ENCODE results near the gene AGTPBP1. TPM values are rescaled to one million over a fixed set of nuclear protein-coding genes. Genes with fewer than 3 reads are reported as not detected.

AGTPBP1 gene
- total and polyA plus RNA-seq, 9 of the 15 experiments (the other 6 are each of a cell fraction or from before 2014, with no cell fraction given), result 1.4 to 7.9 (median 4.6) TPM

- TF ChIP-seq SIRT6 (IDR thresholded peaks at IDR 0.05; ENCODE audit: low read depth, low read length), result no peak
- TF ChIP-seq CTCFL (IDR thresholded peaks at IDR 0.05; ENCODE audit: borderline replicate concordance, insufficient read depth, low read depth, low read length, poor library complexity, severe bottlenecking), result no peak
- TF ChIP-seq E2F8 (IDR thresholded peaks at IDR 0.05; ENCODE audit: low read depth, partially characterized antibody), result no peak
- TF ChIP-seq EP400 (IDR thresholded peaks at IDR 0.05), result no peak
- no peak for TF ChIP-seq LEF1 (IDR thresholded peaks at IDR 0.05)
- TF ChIP-seq ZNF133 (CRISPR knock-in tag; IDR thresholded peaks at IDR 0.05), result no peak
- no peak for TF ChIP-seq ZNF212 (CRISPR knock-in tag; IDR thresholded peaks at IDR 0.05)
- no peak for TF ChIP-seq SMAD3 (CRISPR knock-in tag; conservative IDR thresholded peaks at IDR 0.05)
- no peak for TF ChIP-seq TFE3 (CRISPR knock-in tag; IDR thresholded peaks at IDR 0.05)
- TF ChIP-seq TCF7 (IDR thresholded peaks at IDR 0.05; ENCODE audit: borderline replicate concordance), result no peak
- TF ChIP-seq CBX3 (IDR thresholded peaks at IDR 0.05; ENCODE audit: borderline replicate concordance in 1 of 2, low read length in 2 of 2), result no peak
- TF ChIP-seq ETS1 (conservative IDR thresholded peaks at IDR 0.05; ENCODE audit: control insufficient read depth, low read depth, low read length), result no peak
- TF ChIP-seq TAF9B (IDR thresholded peaks at IDR 0.05; ENCODE audit: partially characterized antibody), result no peak
- TF ChIP-seq DIDO1 (tag; IDR thresholded peaks at IDR 0.05; ENCODE audit: low read depth), result no peak
- no peak for TF ChIP-seq STAT5A (IDR thresholded peaks at IDR 0.05; ENCODE audit: borderline replicate concordance, low read length)
- no peak for TF ChIP-seq ETV6 (IDR thresholded peaks at IDR 0.05; ENCODE audit: borderline replicate concordance in 1 of 2, low read depth in 2 of 2, low read length in 1 of 2)
- no peak for TF ChIP-seq ETV6 (CRISPR knock-in tag; IDR thresholded peaks at IDR 0.05; ENCODE audit: borderline replicate concordance)
- TF ChIP-seq ZNF586 (CRISPR knock-in tag; conservative IDR thresholded peaks at IDR 0.05), result no peak
- no peak for TF ChIP-seq LCOR (CRISPR knock-in tag; IDR thresholded peaks at IDR 0.05)
- TF ChIP-seq PHF8 (IDR thresholded peaks at IDR 0.05; ENCODE audit: borderline replicate concordance, low read length), result no peak
Measured at GRCh38 chr9:85741875-85742596, at the start of gene AGTPBP1 (continued).

Measured in K562 (cell line).